NT2/D1 (cell line): ENCODE measurements around the gene TMIE.
A peak's percentile ranks its signal among the peaks of the same experiment; 100 is the strongest.

ENCODE experiments used
- DNase-seq: peaks from one replicate; pipeline ENCODE4 v3.0.0-alpha.2; 2011; ENCODE audit warnings: low read depth, low spot score
- H3K27me3 ChIP-seq: 2 replicates; pipeline ENCODE4 v1.6.0; 2011; ENCODE audit warnings: mild to moderate bottlenecking; ENCODE audit not compliant: insufficient read length, insufficient read depth
- H3K36me3 ChIP-seq: 2 replicates; pipeline ENCODE4 v1.6.1; 2011; ENCODE audit warnings: mild to moderate bottlenecking, low read length, mixed read lengths; ENCODE audit not compliant: insufficient read depth, insufficient read length
- H3K4me1 ChIP-seq: 2 replicates; pipeline ENCODE4 v1.5.1; 2011; ENCODE audit not compliant: insufficient read depth, insufficient read length
- H3K4me3 ChIP-seq: 2 replicates; pipeline ENCODE4 v1.5.1; 2011; ENCODE audit warnings: low read depth; ENCODE audit not compliant: insufficient read length
- H3K9ac ChIP-seq: 2 replicates; pipeline ENCODE4 v1.6.0; 2011; ENCODE audit warnings: low read depth; ENCODE audit not compliant: insufficient read length
- H3K9me3 ChIP-seq: 2 replicates; pipeline ENCODE4 v1.5.1; 2011; ENCODE audit warnings: mild to moderate bottlenecking, low read length; ENCODE audit not compliant: insufficient read depth
- SUZ12 ChIP-seq: IDR thresholded peaks from 2 replicates; pipeline ENCODE4 v1.6.1; 2011; ENCODE audit not compliant: insufficient read length, insufficient read depth; ENCODE audit errors: extremely low read depth
- YY1 ChIP-seq: IDR thresholded peaks from 2 replicates; pipeline ENCODE4 v1.6.1; 2011; ENCODE audit not compliant: insufficient read length, insufficient read depth
- ZNF274 ChIP-seq: IDR thresholded peaks from 2 replicates; pipeline ENCODE4 v1.6.1; 2011; ENCODE audit warnings: mild to moderate bottlenecking, low read depth, low read length

TMIE gene

GRCh38 chr3:46693892-46694226, 7.3 kb upstream of the TMIE start:
- Histone ChIP-seq H3K4me3 (peak overlapping the region; percentile 39), H3K9me3 (peaks cover 7% of the 10 kb centered on the region; the same call in 1 of the 2 replicates), H3K4me1 (peaks cover 36% of the 10 kb centered on the region), H3K36me3 (no peaks in the 10 kb centered on the region), H3K9ac (peak overlapping the region; percentile 61), H3K27me3 (peaks cover 21% of the 10 kb centered on the region)
- no peak for DNase-seq
- TF ChIP-seq YY1 (no peak), SUZ12 (no peak), ZNF274 (no peak)

- Histone ChIP-seq H3K4me3 (no peak overlapping the region), H3K36me3 (no peaks in the 10 kb centered on the region), H3K9ac (peak overlapping the region; percentile 61), H3K4me1 (peaks cover 36% of the 10 kb centered on the region), H3K27me3 (peaks cover 22% of the 10 kb centered on the region), H3K9me3 (peaks cover 7% of the 10 kb centered on the region; the same call in 1 of the 2 replicates)
- no peak for TF ChIP-seq SUZ12
- TF ChIP-seq YY1 = no peak
- no peak for TF ChIP-seq ZNF274
- DNase-seq = no peak
These were observed 6.7 kb upstream of the TMIE start for GRCh38 chr3:46694520-46694919.

GRCh38 chr3:46695177-46695961, 5.8 kb upstream of the TMIE start:
- peaks cover 7% of the 10 kb centered on the region; the same call in 1 of the 2 replicates for H3K9me3 ChIP-seq
- no peaks in the 10 kb centered on the region for H3K36me3 ChIP-seq
- peaks cover 30% of the 10 kb centered on the region for H3K27me3 ChIP-seq
- peak overlapping the region; percentile 5 for H3K9ac ChIP-seq
- peaks cover 36% of the 10 kb centered on the region for H3K4me1 ChIP-seq
- peak; percentile 55 for DNase-seq
- H3K4me3 ChIP-seq = no peak overlapping the region
- no peak for TF ChIP-seq ZNF274
- TF ChIP-seq SUZ12 = no peak
- TF ChIP-seq YY1 = no peak

GRCh38 chr3:46695962-46696894, 5.0 kb upstream of the TMIE start:
- H3K9ac ChIP-seq = no peak overlapping the region
- no peak overlapping the region for H3K4me3 ChIP-seq
- H3K27me3 ChIP-seq = peaks cover 36% of the 10 kb centered on the region
- no peak for DNase-seq
- no peak for TF ChIP-seq ZNF274
- TF ChIP-seq YY1 = no peak
- TF ChIP-seq SUZ12 = no peak
- H3K9me3 ChIP-seq = peaks cover 3% of the 10 kb centered on the region; the same call in 1 of the 2 replicates
- no peaks in the 10 kb centered on the region for H3K36me3 ChIP-seq
- H3K4me1 ChIP-seq = peaks cover 40% of the 10 kb centered on the region

DNA sequence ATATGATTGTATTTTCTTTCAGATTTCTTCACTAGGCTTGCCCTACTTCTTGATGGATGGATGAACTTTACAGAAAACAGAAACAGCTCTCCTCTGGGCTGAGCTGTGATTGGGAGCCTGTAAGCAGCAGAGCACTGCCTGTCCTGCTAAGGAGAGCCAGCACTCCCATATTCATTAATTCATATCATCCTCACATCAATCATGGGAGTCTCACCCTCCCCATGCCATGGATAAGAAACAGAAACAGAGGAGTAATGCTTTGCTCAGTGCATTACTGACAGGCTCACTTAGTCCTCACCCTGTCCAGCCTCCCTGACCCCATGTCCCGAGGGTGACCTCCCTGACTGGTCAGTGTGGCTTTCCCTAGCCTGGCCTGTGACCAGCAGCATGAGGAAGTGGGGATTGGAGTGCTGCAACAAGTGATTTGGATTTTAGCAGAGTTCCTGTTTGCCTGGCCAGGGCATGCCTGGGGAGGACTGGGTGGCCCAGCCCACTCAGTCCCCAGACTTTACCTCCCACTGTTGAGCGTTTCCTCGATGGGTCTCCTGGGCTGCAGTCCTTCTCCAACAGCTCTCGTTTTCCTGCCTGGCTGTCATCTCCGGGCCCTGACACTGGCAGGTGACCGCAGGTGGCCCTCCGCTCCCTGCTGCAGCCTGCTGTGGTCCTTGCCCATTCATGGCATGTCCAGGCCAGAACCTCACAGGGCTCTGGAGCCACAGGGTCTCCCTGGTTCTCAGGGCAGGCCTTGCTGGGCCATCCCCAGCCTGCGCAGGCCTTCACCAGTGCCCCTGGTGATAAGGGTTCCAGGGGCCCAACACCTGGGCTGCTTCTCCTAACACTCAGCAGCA, 1.3 kb upstream of the TMIE start:
- no peak overlapping the region for H3K9ac ChIP-seq
- no peak overlapping the region for H3K4me3 ChIP-seq
- H3K27me3 ChIP-seq = peaks cover 34% of the 10 kb centered on the region
- no peaks in the 10 kb centered on the region for H3K9me3 ChIP-seq
- peaks cover 34% of the 10 kb centered on the region for H3K4me1 ChIP-seq
- H3K36me3 ChIP-seq = no peaks in the 10 kb centered on the region
- no peak for TF ChIP-seq SUZ12
- no peak for TF ChIP-seq YY1
- no peak for TF ChIP-seq ZNF274
- DNase-seq = no peak

GRCh38 chr3:46700772-46701171, 420 bp upstream of the TMIE start:
- Histone ChIP-seq H3K4me3 (no peak overlapping the region), H3K4me1 (peaks cover 29% of the 10 kb centered on the region), H3K9ac (no peak overlapping the region), H3K36me3 (no peaks in the 10 kb centered on the region), H3K9me3 (no peaks in the 10 kb centered on the region), H3K27me3 (peaks cover 34% of the 10 kb centered on the region)
- no peak for TF ChIP-seq SUZ12
- TF ChIP-seq YY1 = no peak
- no peak for TF ChIP-seq ZNF274
- DNase-seq = no peak
